Prostate gland (tissue), 2 donors: Measurements from ENCODE around the gene AOAH. TPM values are rescaled to one million over a fixed set of nuclear protein-coding genes. Genes with fewer than 3 reads are reported as not detected.

ENCODE experiments used
- DNase-seq: peaks from one replicate; pipeline ENCODE4 v3.0.0-alpha.2; 2019; ENCODE audit warnings: low spot score
- H3K27ac ChIP-seq, 2 donors: fragments of 200-600 bp; sonication (generic); 2 replicates each; pipeline ENCODE4 v1.5.1; 2017 to 2019
- H3K27me3 ChIP-seq: fragments of 200-600 bp; sonication (generic); replicated peaks from 2 replicates; pipeline ENCODE4 v1.5.1; 2019; ENCODE audit not compliant: insufficient read depth
- H3K36me3 ChIP-seq, 2 donors: fragments of 200-600 bp; sonication (generic); 1 replicate in 1 of 2; 2 replicates in 1 of 2; pipeline versions ENCODE4 v1.5.1 to v1.8.1; 2017 to 2019
- H3K4me1 ChIP-seq: fragments of 200-600 bp; sonication (generic); replicated peaks from 2 replicates; pipeline ENCODE4 v1.5.1; 2019
- H3K4me3 ChIP-seq, 2 donors: fragments of 200-600 bp; sonication (generic); 2 replicates each; pipeline ENCODE4 v1.5.1; 2017 to 2019
- H3K9me3 ChIP-seq: fragments of 200-600 bp; sonication (generic); 2 replicates; pipeline ENCODE4 v1.5.1; 2017
- POLR2A ChIP-seq: fragments of 450-650 bp; IDR thresholded peaks from one replicate; pipeline ENCODE4 v1.6.1; 2016; ENCODE audit warnings: antibody characterized with exemption, mild to moderate bottlenecking
- POLR2AphosphoS5 ChIP-seq: sonication (generic); formaldehyde crosslinking; IDR thresholded peaks from one replicate; pipeline ENCODE4 v1.6.1; 2017; ENCODE audit warnings: antibody characterized with exemption
- WGBS: methylation state at CpG from one replicate; pipeline ENCODE4 v1.1.5; 2018; 5-methylcytosine and 5-hydroxymethylcytosine counted together
- intact Hi-C: fragments of 100-400 bp; cut with DNase I; formaldehyde crosslinking; loops from one replicate; pipeline ENCODE4 v1.14.2; 2022
- total RNA-seq, 2 donors: library from RNA; depleted of rRNA; stranded (reverse); fragments of >200 nt; gene quantifications; one replicate each; pipeline ENCODE4 v1.1.0, GENCODE V29; 2016
- TF ChIP-seq, protein P1 (sequence below), 4 experiments: fragments of 200-600 bp in 2 of 4; fragments of 450-650 bp in 2 of 4; sonication (generic) in 2 of 4; IDR thresholded peaks; 1 replicate in 3 of 4; 2 replicates in 1 of 4; pipeline ENCODE4 v1.5.1; 2016 to 2019; ENCODE audit warnings: antibody characterized with exemption in 4 of 4, mild to moderate bottlenecking in 2 of 4, moderate library complexity in 2 of 4

Gene AOAH
- total RNA-seq, 2 donors from 2014 or later: 4.1 to 4.8 TPM

DNA sequence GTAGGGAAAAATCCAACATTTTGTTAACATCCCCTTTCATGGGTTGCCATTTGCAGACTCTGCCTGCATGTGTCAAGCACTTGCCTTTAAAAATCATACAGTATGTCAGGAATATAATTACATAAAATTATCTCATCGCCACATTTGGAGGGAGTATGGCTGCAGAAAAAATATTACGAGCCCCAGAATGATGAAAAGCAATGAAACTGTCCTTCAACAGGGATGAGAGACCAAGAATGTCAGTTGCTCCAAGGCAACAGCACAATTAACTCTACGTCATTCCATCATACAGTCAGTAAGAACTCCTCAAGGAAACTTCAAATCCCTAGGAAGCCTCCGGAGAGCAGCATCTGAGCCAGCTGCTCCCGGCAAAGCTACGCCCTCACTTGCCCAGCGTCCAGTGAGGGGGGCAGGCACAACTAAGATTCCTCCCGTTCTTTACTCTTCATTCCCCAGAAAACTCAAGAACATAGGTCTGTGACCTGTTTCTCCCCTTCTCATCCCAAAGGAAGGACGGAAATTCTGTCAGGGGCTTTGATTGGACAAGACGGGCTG is 201.8 kb downstream of the AOAH start:
- no peaks in the 10 kb centered on the region for H3K36me3 ChIP-seq
- TF ChIP-seq, protein P1, sequence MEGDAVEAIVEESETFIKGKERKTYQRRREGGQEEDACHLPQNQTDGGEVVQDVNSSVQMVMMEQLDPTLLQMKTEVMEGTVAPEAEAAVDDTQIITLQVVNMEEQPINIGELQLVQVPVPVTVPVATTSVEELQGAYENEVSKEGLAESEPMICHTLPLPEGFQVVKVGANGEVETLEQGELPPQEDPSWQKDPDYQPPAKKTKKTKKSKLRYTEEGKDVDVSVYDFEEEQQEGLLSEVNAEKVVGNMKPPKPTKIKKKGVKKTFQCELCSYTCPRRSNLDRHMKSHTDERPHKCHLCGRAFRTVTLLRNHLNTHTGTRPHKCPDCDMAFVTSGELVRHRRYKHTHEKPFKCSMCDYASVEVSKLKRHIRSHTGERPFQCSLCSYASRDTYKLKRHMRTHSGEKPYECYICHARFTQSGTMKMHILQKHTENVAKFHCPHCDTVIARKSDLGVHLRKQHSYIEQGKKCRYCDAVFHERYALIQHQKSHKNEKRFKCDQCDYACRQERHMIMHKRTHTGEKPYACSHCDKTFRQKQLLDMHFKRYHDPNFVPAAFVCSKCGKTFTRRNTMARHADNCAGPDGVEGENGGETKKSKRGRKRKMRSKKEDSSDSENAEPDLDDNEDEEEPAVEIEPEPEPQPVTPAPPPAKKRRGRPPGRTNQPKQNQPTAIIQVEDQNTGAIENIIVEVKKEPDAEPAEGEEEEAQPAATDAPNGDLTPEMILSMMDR (IDR thresholded peaks at IDR 0.05): no peak
- TF ChIP-seq POLR2A (no peak), POLR2AphosphoS5 (no peak)
- intact Hi-C loops: no loop called here
- DNase-seq: no peak
- no peaks in the 10 kb centered on the region for H3K4me1 ChIP-seq
- no peaks in the 10 kb centered on the region for H3K9me3 ChIP-seq
- no peak overlapping the region for H3K27ac ChIP-seq
- no peak overlapping the region for H3K4me3 ChIP-seq
- 59% methylated on average over 10 of the region's 10 CpGs for WGBS
- H3K27me3 ChIP-seq: no peaks in the 10 kb centered on the region

DNA sequence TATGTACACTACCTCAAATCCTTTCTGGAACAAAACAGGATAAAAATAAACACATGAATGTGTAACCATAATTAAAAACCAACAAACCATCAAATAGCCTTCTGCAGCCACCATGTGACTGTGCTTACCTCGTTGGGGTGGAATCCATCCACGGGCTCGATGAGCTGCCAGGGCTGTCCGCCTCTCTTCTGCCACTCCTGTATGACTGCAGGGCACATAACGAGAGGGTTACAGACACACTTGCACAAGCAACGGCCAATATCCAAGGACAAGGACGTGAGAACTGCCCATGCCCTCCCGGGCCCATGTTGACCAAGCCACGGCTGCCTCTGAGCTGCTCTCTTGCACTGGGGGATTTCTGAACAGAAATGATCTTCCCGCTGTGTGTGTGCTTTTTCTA is 202.4 kb downstream of the AOAH start:
- H3K4me1 ChIP-seq: no peaks in the 10 kb centered on the region
- no peak overlapping the region for H3K27ac ChIP-seq
- DNase-seq: no peak
- 87% methylated on average over 10 of the region's 10 CpGs for WGBS
- no peaks in the 10 kb centered on the region for H3K27me3 ChIP-seq
- intact Hi-C loops: no loop called here
- H3K36me3 ChIP-seq: no peaks in the 10 kb centered on the region
- H3K4me3 ChIP-seq: no peak overlapping the region
- TF ChIP-seq, protein P1 (IDR thresholded peaks at IDR 0.05): no peak
- TF ChIP-seq POLR2A (no peak), POLR2AphosphoS5 (no peak)
- no peaks in the 10 kb centered on the region for H3K9me3 ChIP-seq

DNA sequence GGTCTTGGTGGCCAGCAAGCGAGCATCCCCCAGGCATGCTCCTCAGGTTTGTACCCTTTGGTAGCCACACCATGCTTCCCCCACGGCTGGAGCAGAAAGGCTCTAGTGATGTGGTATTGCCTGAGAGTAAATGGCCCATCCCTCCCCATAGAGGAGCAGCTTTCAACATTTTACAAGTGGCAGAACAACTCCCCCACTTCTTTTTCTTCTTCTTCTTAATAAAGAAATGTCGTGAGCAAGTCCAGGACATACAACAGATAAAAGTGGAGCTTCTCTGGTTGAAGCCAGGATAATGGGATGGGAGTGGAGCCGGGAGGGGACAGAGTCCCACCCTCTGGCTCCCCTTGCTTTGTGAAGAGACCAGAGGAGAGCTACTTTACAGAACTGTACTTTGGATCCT is 203.2 kb downstream of the AOAH start:
- intact Hi-C loops: no loop called here
- no peak overlapping the region for H3K4me3 ChIP-seq
- no peak overlapping the region for H3K27ac ChIP-seq
- H3K27me3 ChIP-seq: no peaks in the 10 kb centered on the region
- 79% methylated on average over 4 of the region's 4 CpGs for WGBS
- TF ChIP-seq POLR2A (no peak), POLR2AphosphoS5 (no peak)
- TF ChIP-seq, protein P1 (IDR thresholded peaks at IDR 0.05): no peak
- DNase-seq: no peak
- H3K4me1 ChIP-seq: no peaks in the 10 kb centered on the region
- H3K9me3 ChIP-seq: no peaks in the 10 kb centered on the region
- H3K36me3 ChIP-seq: no peaks in the 10 kb centered on the region

DNA sequence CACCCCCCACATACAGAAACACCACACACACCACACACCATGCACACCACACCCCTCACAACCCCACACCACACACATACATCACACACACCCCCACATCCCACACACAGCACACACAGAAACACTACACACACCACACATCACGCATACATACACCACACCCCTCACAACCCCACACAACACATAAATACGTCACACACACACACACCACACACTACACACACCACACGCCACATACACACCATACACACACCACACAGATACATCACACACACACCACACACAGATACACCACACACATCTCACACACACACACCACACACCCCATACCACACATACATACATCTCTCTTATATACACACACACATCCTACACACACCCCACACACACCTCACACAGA is 208.4 kb downstream of the AOAH start:
- no peak overlapping the region for H3K27ac ChIP-seq
- no peaks in the 10 kb centered on the region for H3K27me3 ChIP-seq
- intact Hi-C loops: no loop called here
- H3K4me3 ChIP-seq: no peak overlapping the region
- no peak for DNase-seq
- H3K36me3 ChIP-seq: no peaks in the 10 kb centered on the region
- no peaks in the 10 kb centered on the region for H3K9me3 ChIP-seq
- no peak for TF ChIP-seq POLR2A
- TF ChIP-seq, protein P1 (IDR thresholded peaks at IDR 0.05): no peak
- TF ChIP-seq POLR2AphosphoS5: no peak
- WGBS: 89% methylated on average over 3 of the region's 3 CpGs
- no peaks in the 10 kb centered on the region for H3K4me1 ChIP-seq
